ENCODE measurements around the gene KANTR.

GRCh38 chrX:53089925-53090324, 4.0 kb upstream of the KANTR start:
- TF ChIP-seq EZH2 (IDR thresholded peaks at IDR 0.05; ENCODE audit: low read depth, unreplicated experiment) (no peak), NANOG (IDR thresholded peaks at IDR 0.05; ENCODE audit: borderline replicate concordance) (no peak), CTCF (conservative IDR thresholded peaks at IDR 0.05; ENCODE audit: low read depth in 2 of 2) (no peak), POLR2AphosphoS5 (IDR thresholded peaks at IDR 0.05; ENCODE audit: low read depth) (no peak), REST (IDR thresholded peaks at IDR 0.05; ENCODE audit: unreplicated experiment) (no peak), EZH2phosphoT487 (IDR thresholded peaks at IDR 0.05; ENCODE audit: unreplicated experiment) (no peak), CREB1 (CRISPR knock-in tag; IDR thresholded peaks at IDR 0.05; ENCODE audit: low read depth) (no peak), ZNF114 (CRISPR knock-in tag; IDR thresholded peaks at IDR 0.05) (no peak), ETS1 (IDR thresholded peaks at IDR 0.05) (no peak), JUNB (IDR thresholded peaks at IDR 0.05; ENCODE audit: unreplicated experiment) (no peak)
